Naive thymus-derived CD4-positive, alpha-beta T cell (primary cell): ENCODE measurements around the gene P2RY6. TPM values are rescaled to one million over a fixed set of nuclear protein-coding genes. Genes with fewer than 3 reads are reported as not detected.

Source experiments
- ATAC-seq: fragments of 150-1000 bp; cut with Tn5 transposase; 2 replicates; pipeline ENCODE4 v1.10.0; 2021; ENCODE audit warnings: mild to moderate bottlenecking, moderate library complexity
- CTCF ChIA-PET: fragments of 350-600 bp; sonication (Branson Sonifier 250); formaldehyde crosslinking; loops from one replicate; lab custom pipeline; 2021; ENCODE audit warnings: antibody characterized with exemption; lab: Charles Lee
- POLR2A ChIA-PET: fragments of 350-600 bp; sonication (Branson Sonifier 250); formaldehyde crosslinking; loops from one replicate; lab custom pipeline; 2021; ENCODE audit warnings: antibody characterized with exemption, inconsistent platforms; lab: Charles Lee
- DNase-seq, 9 donors: peaks; one replicate each; pipeline versions ENCODE4 v3.0.0 to v3.0.0-alpha.2; 2020 to 2022; ENCODE audit warnings: mixed read lengths in 1 of 9
- H3K27ac ChIP-seq: one replicate; pipeline ENCODE4 v1.7.0; 2013; ENCODE audit warnings: mild to moderate bottlenecking, low read depth, low read length, moderate library complexity
- H3K27me3 ChIP-seq, 2 donors: one replicate each; pipeline ENCODE4 v1.7.0; 2013; ENCODE audit warnings: low read length in 2 of 2, mild to moderate bottlenecking in 2 of 2, moderate library complexity in 2 of 2; ENCODE audit not compliant: control insufficient read depth in 2 of 2, insufficient read depth in 2 of 2
- H3K36me3 ChIP-seq, 3 experiments: 1 replicate in 2 of 3; 2 replicates in 1 of 3; pipeline ENCODE4 v1.7.0; 2013; ENCODE audit warnings: low read length in 3 of 3, mild to moderate bottlenecking in 3 of 3, moderate library complexity in 1 of 3; ENCODE audit not compliant: insufficient read depth in 3 of 3, control insufficient read depth in 2 of 3
- H3K4me1 ChIP-seq, 2 donors: one replicate each; pipeline ENCODE4 v1.7.0; 2013; ENCODE audit warnings: low read length in 2 of 2, mild to moderate bottlenecking in 2 of 2, moderate library complexity in 1 of 2; ENCODE audit not compliant: control insufficient read depth in 2 of 2, insufficient read depth in 2 of 2
- H3K4me3 ChIP-seq: 2 replicates; pipeline ENCODE4 v1.7.0; 2013; ENCODE audit warnings: mild to moderate bottlenecking, low read length
- H3K9me3 ChIP-seq, 3 experiments: 1 replicate in 2 of 3; 2 replicates in 1 of 3; pipeline ENCODE4 v1.7.0; 2013; ENCODE audit warnings: low read length in 3 of 3; ENCODE audit not compliant: control insufficient read depth in 2 of 3
- H3K27ac Mint-ChIP-seq, 9 donors: one replicate each; pipeline ENCODE4 v1.8.0; 2020 to 2022; ENCODE audit warnings: mixed read lengths in 9 of 9, mild to moderate bottlenecking in 8 of 9, moderate library complexity in 5 of 9, inconsistent platforms in 2 of 9
- H3K27me3 Mint-ChIP-seq, 5 donors: one replicate each; pipeline ENCODE4 v1.8.0; 2021 to 2022; ENCODE audit warnings: mixed read lengths in 5 of 5, mild to moderate bottlenecking in 1 of 5
- H3K36me3 Mint-ChIP-seq, 5 donors: one replicate each; pipeline ENCODE4 v1.8.0; 2020 to 2022; ENCODE audit warnings: mixed read lengths in 5 of 5, mild to moderate bottlenecking in 3 of 5, inconsistent platforms in 1 of 5
- H3K4me1 Mint-ChIP-seq, 7 donors: one replicate each; pipeline ENCODE4 v1.8.0; 2020 to 2022; ENCODE audit warnings: mixed read lengths in 7 of 7, mild to moderate bottlenecking in 3 of 7, inconsistent platforms in 1 of 7
- H3K4me3 Mint-ChIP-seq, 10 donors: one replicate each; pipeline ENCODE4 v1.8.0; 2020 to 2022; ENCODE audit warnings: mild to moderate bottlenecking in 10 of 10, mixed read lengths in 10 of 10, moderate library complexity in 6 of 10, inconsistent platforms in 2 of 10
- H3K9me3 Mint-ChIP-seq, 11 donors: one replicate each; pipeline ENCODE4 v1.8.0; 2020 to 2022; ENCODE audit warnings: mixed read lengths in 11 of 11, mild to moderate bottlenecking in 4 of 11, inconsistent platforms in 1 of 11, moderate library complexity in 1 of 11
- intact Hi-C, 2 donors: fragments of 100-400 bp; cut with micrococcal nuclease; formaldehyde crosslinking; loops; one replicate each; pipeline ENCODE4 v1.15.1; 2023
- polyA plus RNA-seq, 2 donors: library from polyadenylated mRNA; unstranded; fragments of 300-500 nt; fragmentation: Illumina TruSeq; gene quantifications; one replicate each; pipeline ENCODE4 v1.2.3, GENCODE V29; 2021
- total RNA-seq, 6 experiments: library from RNA in 5 of 6; stranded (reverse) in 5 of 6; gene quantifications; 1 replicate in 5 of 6; 2 replicates in 1 of 6; pipeline ENCODE4 v1.2.3 and lab custom pipeline; 2021 to 2026

Gene P2RY6
- total RNA-seq: 1 to 10 TPM in 1 of 5 experiments, under 1 TPM in 2, not detected in 2; 0.34 to 1.8 (median 0.92) TPM
- not detected for polyA plus RNA-seq
- not detected for total RNA-seq (lab: John Stamatoyannopoulos, UW)

DNA sequence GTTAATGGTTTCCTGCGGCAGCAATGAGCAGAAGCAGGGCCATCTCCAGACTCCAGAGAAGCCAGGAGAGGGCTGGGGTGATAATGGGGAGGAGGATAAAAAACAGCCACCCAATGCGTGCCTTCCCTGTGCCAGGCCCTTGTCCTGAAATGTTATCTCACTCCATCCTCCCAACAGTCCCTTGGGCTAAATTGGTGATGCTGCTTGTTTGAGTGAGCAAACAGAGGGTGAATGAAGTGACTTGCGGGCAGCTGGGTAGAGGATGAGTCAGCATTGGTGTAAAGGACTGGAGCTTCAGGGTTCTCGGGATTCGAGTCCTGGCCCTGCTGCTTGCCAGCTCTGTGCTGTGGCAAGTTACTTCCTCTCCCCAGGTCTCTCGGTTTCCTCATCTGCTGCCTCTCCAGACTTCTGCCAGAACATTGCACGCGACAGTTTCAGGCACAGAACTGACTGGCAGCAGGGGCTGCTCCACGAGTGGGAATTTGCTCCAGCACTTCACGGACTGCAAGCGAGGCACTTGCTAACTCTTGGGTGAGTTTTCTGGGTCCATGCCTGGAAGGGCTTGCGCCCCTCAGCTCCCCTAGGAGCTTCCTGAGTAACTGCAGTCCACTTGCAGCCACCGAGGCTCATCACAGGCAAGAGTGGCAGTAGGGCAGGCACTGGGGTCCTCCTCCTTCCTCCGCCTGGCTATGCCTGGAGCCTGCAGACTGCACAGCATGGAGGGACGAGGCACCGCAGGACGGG, at the start of gene P2RY6:
TSS of gene P2RY6 (plus strand) at position 403 of the 744 bp plus-strand sequence. CDS start 24,181 bp downstream, outside the sequence.
- Mint-ChIP-seq H3K27ac (peak within 1 kb of the TSS in 1 of 9 donors; percentile 72), H3K27me3 (peaks cover 0 to 35% (median 0%) of the 10 kb centered on the region in 5 donors), H3K4me1 (peaks cover 0 to 4% (median 0%) of the 10 kb centered on the region in 7 donors), H3K4me3 (no peak within 1 kb of the TSS), H3K36me3 (no peaks in the 10 kb centered on the region), H3K9me3 (no peaks in the 10 kb centered on the region)
- ATAC-seq (peak; percentile 75), DNase-seq (no peak)
- Histone ChIP-seq H3K4me3 (no peak within 1 kb of the TSS), H3K9me3 (no peaks in the 10 kb centered on the region), H3K4me1 (no peaks in the 10 kb centered on the region), H3K36me3 (no peaks in the 10 kb centered on the region), H3K27ac (no peak within 1 kb of the TSS), H3K27me3 (no peaks in the 10 kb centered on the region)
- intact Hi-C loops: no loop called here
- ChIA-PET POLR2A (no interaction called here), CTCF (interaction anchor here (0.6 kb wide), 1 partner anchor 299 kb away, joined by 3 read pairs; no protein-coding TSS in a partner anchor)

DNA sequence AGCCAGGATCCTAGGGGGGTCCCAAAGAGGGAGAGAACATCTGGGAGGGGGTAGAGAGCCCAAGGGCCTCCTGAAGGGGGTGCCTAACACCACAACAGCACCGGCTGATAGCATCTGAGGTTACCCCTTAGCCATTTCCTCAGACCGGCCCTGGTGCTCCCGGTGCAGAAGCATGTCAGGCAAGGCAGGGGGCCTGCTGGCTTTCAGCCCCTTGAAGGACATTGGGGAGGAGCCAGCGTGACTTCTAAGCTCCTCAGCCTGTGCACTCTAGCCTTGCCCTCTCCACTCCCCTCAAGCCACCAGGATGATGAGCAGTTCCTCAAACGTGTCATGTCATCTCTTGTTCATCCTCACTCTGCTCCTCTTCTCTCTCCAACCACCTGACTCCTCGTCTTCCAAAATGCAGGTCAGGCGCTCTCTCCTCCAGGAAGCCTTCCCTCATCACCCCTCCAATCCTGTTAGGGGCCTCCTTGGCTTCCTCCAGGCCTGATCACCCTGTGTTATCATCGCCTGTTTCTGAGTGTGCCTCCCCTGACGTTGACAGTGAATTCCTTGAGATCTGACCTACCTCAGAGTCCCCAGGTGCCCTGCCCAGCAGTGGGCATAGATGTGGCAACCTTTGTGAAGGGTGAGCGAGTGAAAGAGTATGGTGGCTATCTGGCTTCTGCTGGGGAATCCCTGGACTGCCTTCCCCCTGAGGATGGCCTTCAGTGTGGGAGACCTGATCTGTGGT, 48.0 kb upstream of the P2RY6 start:
- H3K36me3 ChIP-seq: no peaks in the 10 kb centered on the region
- Mint-ChIP-seq H3K4me3 (no peak overlapping the region), H3K9me3 (peaks cover 0 to 1% (median 0%) of the 10 kb centered on the region in 11 donors), H3K27ac (no peak overlapping the region), H3K4me1 (peaks cover 0 to 12% (median 1%) of the 10 kb centered on the region in 7 donors), H3K27me3 (peaks cover 8 to 39% (median 13%) of the 10 kb centered on the region in 5 donors), H3K36me3 (no peaks in the 10 kb centered on the region)
- H3K4me3 ChIP-seq: no peak overlapping the region
- POLR2A ChIA-PET: no interaction called here
- H3K27ac ChIP-seq: no peak overlapping the region
- intact Hi-C loops: no loop called here
- H3K27me3 ChIP-seq: no peaks in the 10 kb centered on the region
- no peaks in the 10 kb centered on the region for H3K4me1 ChIP-seq
- CTCF ChIA-PET: no interaction called here
- H3K9me3 ChIP-seq: no peaks in the 10 kb centered on the region
- DNase-seq (no peak), ATAC-seq (peak; percentile 47)

DNA sequence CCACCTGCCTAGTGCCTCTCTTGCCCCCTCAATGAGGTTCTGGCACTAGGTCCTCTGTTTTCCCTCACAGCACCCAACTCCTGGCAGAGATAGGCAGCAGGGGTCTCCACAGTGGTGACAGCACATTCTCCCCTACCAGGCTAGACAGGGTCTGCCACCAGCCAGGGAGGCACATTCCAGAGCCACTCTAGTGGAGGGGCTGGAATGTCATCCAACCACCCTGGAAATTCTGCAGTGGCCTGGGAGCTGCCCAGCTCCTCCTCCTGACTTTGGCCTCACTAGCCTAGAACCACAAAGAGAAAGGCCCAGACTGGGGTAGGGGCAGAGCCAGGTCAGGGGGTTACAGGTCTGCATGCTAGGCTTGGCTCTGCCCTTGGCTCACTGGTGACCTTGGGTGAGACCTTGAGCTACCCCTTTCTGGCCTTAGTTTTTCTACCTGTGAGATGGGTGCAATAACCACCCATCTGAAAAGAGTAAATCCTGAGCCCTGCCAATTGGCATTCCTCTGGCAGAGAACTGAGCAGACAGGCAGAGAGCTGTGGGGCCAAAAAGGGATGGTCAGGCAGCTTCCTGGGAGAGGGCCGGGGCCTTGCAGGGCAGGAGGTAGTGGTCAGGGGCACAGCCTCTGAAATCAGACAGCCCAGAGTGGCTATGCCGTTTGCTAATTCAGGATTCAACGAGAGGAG, 47.0 kb upstream of the P2RY6 start:
- ChIA-PET CTCF (no interaction called here), POLR2A (no interaction called here)
- peaks cover 0 to 1% (median 0%) of the 10 kb centered on the region in 11 donors for H3K9me3 Mint-ChIP-seq
- Histone ChIP-seq H3K4me1 (no peaks in the 10 kb centered on the region), H3K27ac (no peak overlapping the region), H3K4me3 (no peak overlapping the region), H3K36me3 (no peaks in the 10 kb centered on the region), H3K27me3 (no peaks in the 10 kb centered on the region), H3K9me3 (no peaks in the 10 kb centered on the region)
- ATAC-seq: no peak
- DNase-seq: no peak
- H3K4me3 Mint-ChIP-seq: no peak overlapping the region
- intact Hi-C loops: no loop called here
- peaks cover under 1 to 31% (median 6%) of the 10 kb centered on the region in 5 donors for H3K27me3 Mint-ChIP-seq
- no peaks in the 10 kb centered on the region for H3K36me3 Mint-ChIP-seq
- H3K4me1 Mint-ChIP-seq: peaks cover 0 to 12% (median 0%) of the 10 kb centered on the region in 7 donors
- no peak overlapping the region for H3K27ac Mint-ChIP-seq

DNA sequence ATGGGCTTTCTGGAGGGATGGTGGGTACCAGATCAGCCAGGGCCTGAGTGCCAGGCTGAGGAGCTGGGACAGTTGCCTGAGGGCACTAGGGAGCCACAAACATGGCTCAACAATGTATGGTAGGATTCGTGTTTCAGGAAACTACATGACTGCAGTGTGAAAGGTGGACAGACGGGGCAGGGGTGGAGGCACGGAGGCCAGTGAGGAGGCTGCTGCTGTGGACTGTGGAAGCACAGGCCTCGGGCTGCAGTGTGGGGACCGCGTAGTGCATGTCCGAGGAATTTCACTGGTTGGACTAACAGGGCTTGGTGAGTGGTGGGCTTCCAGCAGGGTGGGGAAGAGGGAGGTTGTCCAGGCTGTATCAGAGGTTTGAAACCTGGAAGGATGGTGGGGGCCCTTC, 46.3 kb upstream of the P2RY6 start:
- Histone ChIP-seq H3K4me3 (no peak overlapping the region), H3K36me3 (no peaks in the 10 kb centered on the region), H3K9me3 (no peaks in the 10 kb centered on the region), H3K27ac (no peak overlapping the region), H3K27me3 (no peaks in the 10 kb centered on the region), H3K4me1 (no peaks in the 10 kb centered on the region)
- peaks cover 0 to 1% (median 0%) of the 10 kb centered on the region in 11 donors for H3K9me3 Mint-ChIP-seq
- H3K27ac Mint-ChIP-seq: no peak overlapping the region
- H3K36me3 Mint-ChIP-seq: no peaks in the 10 kb centered on the region
- peaks cover 0 to 24% (median under 1%) of the 10 kb centered on the region in 5 donors for H3K27me3 Mint-ChIP-seq
- DNase-seq (no peak), ATAC-seq (no peak)
- POLR2A ChIA-PET: no interaction called here
- intact Hi-C loops: no loop called here
- CTCF ChIA-PET: no interaction called here
- no peak overlapping the region for H3K4me3 Mint-ChIP-seq
- peaks cover 0 to 12% (median 0%) of the 10 kb centered on the region in 7 donors for H3K4me1 Mint-ChIP-seq

- Mint-ChIP-seq H3K4me1 (peaks cover 0 to 12% (median 0%) of the 10 kb centered on the region in 7 donors), H3K36me3 (no peaks in the 10 kb centered on the region), H3K4me3 (no peak overlapping the region), H3K27ac (no peak overlapping the region), H3K27me3 (peaks cover 0 to 22% (median 0%) of the 10 kb centered on the region in 5 donors), H3K9me3 (peaks cover 0 to 1% (median 0%) of the 10 kb centered on the region in 11 donors)
- no peak overlapping the region for H3K27ac ChIP-seq
- no peaks in the 10 kb centered on the region for H3K27me3 ChIP-seq
- H3K36me3 ChIP-seq: no peaks in the 10 kb centered on the region
- H3K9me3 ChIP-seq: no peaks in the 10 kb centered on the region
- intact Hi-C loops: no loop called here
- DNase-seq: no peak
- no peak for ATAC-seq
- no peaks in the 10 kb centered on the region for H3K4me1 ChIP-seq
- H3K4me3 ChIP-seq: no peak overlapping the region
- ChIA-PET CTCF (no interaction called here), POLR2A (no interaction called here)
Observed at GRCh38 chr11:73226297-73227006, 45.7 kb upstream of the P2RY6 start.

DNA sequence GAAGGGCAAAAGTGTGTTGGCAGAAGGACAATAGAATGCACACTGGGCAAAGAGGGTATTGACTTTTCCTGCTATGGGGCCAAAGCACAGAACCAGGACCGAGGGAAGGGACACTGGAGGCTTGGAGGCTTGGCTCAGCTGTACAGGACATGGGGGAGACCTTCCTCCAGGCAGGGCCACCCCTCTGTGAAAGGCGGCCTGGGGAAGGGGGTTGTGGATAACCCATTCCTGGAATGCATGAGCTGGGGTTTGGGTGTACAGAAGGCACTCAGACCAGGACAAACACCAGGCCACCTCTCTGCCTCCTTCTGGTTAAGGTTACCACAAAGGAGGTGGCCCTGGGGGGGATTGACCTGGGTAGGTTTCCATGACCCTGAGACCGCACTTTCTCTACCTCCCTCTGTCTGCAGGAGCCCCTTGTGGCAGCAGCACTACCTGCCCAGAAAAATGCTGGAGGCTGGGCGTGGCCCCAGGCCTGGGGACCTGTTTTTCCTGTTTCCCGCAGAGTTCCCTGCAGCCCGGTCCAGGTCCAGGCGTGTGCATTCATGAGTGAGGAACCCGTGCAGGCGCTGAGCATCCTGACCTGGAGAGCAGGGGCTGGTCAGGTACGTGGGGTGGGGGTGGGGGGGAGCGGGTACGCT, 44.4 kb upstream of the P2RY6 start:
- DNase-seq (peak in 1 of 9 donors; percentile 4), ATAC-seq (no peak)
- H3K9me3 Mint-ChIP-seq: peaks cover 0 to 1% (median 0%) of the 10 kb centered on the region in 11 donors
- intact Hi-C loops: no loop called here
- Histone ChIP-seq H3K4me3 (no peak overlapping the region), H3K4me1 (no peaks in the 10 kb centered on the region), H3K9me3 (no peaks in the 10 kb centered on the region), H3K27ac (no peak overlapping the region), H3K27me3 (no peaks in the 10 kb centered on the region), H3K36me3 (no peaks in the 10 kb centered on the region)
- peaks cover 0 to 17% (median 0%) of the 10 kb centered on the region in 5 donors for H3K27me3 Mint-ChIP-seq
- CTCF ChIA-PET: no interaction called here
- no peaks in the 10 kb centered on the region for H3K36me3 Mint-ChIP-seq
- POLR2A ChIA-PET: no interaction called here
- no peak overlapping the region for H3K27ac Mint-ChIP-seq
- peaks cover 0 to 6% (median 0%) of the 10 kb centered on the region in 7 donors for H3K4me1 Mint-ChIP-seq
- no peak overlapping the region for H3K4me3 Mint-ChIP-seq
